HG03565 (cell line): ENCODE measurements around the gene PCDHA5.
"Not testable (repeated sequence)": the region's sequence is repeated elsewhere in the genome, so short reads cannot be mapped to it uniquely, and the experiment has no call there.

Experiments used
- ATAC-seq: cut with Tn5 transposase; IDR thresholded peaks from one replicate; pipeline ENCODE4 v1.9.1; 2021; ENCODE audit warnings: mild to moderate bottlenecking, moderate library complexity; ENCODE audit not compliant: unreplicated experiment

The PCDHA5 gene

DNA sequence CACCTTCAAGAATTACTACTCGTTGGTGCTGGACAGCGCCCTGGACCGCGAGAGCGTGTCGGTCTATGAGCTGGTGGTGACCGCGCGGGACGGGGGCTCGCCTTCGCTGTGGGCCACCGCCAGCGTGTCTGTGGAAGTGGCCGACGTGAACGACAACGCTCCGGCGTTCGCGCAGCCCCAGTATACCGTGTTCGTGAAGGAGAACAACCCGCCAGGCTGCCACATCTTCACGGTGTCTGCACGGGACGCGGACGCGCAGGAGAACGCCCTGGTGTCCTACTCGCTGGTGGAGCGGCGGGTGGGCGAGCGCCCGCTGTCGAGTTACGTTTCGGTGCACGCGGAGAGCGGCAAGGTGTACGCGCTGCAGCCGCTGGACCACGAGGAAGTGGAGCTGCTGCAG is 1.6 kb downstream of the PCDHA5 start:
- ATAC-seq: not testable (repeated sequence)

DNA sequence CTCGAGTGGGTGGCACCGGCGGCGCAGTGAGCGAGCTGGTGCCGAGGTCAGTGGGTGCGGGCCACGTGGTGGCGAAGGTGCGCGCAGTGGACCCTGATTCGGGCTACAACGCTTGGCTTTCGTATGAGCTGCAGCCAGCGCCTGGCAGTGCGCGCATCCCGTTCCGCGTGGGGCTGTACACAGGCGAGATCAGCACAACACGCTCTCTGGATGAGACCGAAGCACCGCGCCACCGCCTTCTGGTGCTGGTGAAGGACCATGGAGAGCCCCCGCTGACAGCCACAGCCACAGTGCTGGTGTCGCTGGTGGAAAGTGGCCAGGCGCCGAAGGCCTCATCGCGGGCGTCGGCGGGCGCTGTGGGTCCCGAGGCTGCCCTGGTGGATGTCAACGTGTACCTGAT is 2.1 kb downstream of the PCDHA5 start:
- ATAC-seq: no peak

DNA sequence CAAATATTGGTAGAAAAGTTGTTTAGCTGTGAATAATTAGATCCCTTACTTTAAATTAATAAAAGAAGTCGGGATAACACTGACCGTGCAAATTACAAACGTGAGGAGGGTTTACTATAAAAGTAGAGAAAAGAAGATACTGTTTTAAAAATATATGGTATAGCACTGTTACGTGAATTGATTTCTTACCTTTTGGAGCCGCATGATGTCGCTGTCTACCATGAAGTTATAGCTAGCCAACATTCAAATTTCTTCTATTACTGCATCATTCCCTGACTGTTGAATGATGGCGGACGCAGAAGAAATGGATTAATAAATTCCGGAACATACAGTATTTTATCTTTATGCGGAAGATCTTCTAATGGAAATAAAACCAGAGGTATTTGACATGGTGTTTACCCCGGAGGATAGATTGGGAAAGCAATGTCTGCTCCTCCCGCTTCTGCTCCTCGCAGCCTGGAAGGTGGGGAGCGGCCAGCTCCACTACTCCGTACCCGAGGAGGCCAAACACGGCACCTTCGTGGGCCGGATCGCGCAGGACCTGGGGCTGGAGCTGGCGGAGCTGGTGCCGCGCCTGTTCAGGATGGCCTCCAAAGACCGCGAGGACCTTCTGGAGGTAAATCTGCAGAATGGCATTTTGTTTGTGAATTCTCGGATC is 6.4 kb downstream of the PCDHA5 start, which contains the start of gene PCDHA6:
Gene PCDHA6 (plus strand): TSS at position 257 of the 658 bp plus-strand sequence. CDS start 132 bp downstream, at position 389.
- ATAC-seq: no peak

DNA sequence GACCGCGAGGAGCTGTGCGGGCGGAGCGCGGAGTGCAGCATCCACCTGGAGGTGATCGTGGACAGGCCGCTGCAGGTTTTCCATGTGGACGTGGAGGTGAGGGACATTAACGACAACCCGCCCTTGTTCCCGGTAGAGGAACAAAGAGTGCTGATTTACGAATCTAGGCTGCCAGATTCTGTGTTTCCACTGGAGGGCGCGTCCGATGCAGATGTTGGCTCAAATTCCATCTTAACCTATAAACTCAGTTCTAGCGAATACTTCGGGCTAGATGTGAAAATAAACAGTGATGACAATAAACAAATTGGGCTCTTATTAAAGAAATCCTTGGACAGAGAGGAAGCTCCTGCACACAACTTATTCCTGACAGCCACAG is 6.9 kb downstream of the PCDHA5 start:
- ATAC-seq: no peak

DNA sequence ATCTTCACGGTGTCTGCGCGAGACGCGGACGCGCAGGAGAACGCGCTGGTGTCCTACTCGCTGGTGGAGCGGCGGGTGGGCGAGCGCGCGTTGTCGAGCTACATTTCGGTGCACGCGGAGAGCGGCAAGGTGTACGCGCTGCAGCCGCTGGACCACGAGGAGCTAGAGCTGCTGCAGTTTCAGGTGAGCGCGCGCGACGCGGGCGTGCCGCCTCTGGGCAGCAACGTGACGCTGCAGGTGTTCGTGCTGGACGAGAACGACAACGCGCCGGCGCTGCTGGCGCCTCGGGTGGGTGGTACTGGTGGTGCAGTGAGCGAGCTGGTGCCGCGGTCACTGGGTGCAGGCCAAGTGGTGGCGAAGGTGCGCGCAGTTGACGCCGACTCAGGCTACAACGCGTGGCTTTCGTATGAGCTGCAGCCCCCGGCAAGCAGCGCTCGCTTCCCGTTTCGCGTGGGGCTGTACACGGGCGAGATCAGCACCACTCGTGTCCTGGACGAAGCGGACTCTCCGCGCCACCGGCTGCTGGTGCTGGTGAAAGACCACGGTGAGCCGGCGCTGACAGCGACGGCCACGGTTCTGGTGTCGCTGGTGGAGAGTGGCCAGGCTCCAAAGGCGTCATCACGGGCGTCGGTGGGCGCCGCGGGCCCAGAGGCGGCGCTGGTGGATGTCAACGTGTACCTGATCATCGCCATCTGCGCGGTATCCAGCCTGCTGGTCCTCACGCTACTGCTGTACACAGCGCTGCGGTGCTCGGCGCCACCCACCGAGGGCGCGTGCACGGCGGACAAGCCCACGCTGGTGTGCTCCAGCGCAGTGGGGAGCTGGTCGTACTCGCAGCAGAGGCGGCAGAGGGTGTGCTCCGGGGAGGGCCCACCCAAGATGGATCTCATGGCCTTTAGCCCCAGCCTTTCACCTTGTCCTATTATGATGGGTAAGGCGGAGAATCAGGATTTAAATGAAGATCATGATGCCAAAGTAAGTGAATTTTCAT is 8.4 kb downstream of the PCDHA5 start:
- not testable (repeated sequence) for ATAC-seq

DNA sequence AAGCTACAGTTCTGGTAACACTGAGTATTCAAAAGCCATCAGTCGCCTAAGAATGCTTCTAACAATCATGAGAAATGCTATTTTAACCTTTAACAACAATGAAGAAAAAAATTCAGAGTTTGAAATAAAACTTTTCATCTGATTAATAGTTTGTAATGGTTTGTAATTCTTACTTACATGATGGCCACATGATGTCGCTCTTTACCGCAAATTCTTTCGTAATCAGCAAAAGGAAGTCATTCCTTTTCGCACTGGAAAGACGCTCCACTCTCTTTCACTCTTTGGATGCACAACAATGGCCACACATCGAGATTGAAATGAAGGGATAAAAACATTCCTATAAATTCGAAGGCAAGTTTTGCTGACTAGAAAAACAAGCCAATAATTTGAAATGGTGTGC is 12.6 kb downstream of the PCDHA5 start, which contains the start of gene PCDHA7:
Gene PCDHA7 (plus strand): TSS at position 277 of the 400 bp plus-strand sequence. CDS start 115 bp downstream, at position 392.
- no peak for ATAC-seq

DNA sequence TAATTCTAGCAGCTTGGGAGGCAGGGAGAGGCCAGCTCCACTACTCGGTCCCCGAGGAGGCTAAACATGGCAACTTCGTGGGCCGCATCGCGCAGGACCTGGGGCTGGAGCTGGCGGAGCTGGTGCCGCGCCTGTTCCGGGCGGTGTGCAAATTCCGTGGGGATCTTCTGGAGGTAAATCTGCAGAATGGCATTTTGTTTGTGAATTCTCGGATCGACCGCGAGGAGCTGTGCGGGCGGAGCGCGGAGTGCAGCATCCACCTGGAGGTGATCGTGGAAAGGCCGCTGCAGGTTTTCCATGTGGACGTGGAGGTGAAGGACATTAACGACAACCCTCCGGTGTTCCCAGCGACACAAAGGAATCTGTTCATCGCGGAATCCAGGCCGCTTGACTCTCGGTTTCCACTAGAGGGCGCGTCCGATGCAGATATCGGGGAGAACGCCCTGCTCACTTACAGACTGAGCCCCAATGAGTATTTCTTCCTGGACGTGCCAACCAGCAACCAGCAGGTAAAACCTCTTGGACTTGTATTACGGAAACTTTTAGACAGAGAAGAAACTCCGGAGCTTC is 13.1 kb downstream of the PCDHA5 start:
- not testable (repeated sequence) for ATAC-seq

DNA sequence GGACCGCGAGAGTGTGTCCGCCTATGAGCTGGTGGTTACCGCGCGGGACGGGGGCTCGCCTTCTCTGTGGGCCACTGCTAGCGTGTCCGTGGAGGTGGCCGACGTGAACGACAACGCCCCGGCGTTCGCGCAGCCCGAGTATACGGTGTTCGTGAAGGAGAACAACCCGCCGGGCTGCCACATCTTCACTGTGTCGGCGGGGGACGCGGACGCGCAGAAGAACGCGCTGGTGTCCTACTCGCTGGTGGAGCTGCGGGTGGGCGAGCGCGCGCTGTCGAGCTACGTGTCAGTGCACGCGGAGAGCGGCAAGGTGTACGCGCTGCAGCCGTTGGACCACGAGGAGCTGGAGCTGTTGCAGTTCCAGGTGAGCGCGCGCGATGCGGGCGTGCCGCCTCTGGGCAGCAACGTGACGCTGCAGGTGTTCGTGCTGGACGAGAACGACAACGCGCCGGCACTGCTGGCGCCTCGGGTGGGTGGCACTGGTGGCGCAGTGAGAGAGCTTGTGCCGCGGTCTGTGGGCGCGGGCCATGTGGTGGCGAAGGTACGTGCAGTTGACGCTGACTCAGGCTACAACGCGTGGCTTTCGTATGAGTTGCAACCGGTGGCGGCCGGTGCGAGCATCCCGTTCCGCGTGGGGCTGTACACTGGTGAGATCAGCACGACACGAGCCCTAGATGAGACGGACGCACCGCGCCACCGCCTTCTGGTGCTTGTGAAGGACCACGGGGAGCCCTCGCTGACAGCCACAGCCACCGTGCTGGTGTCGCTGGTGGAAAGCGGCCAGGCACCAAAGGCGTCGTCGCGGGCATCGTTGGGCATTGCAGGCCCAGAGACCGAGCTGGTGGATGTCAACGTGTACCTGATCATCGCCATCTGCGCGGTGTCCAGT is 14.5 kb downstream of the PCDHA5 start:
- no peak for ATAC-seq

DNA sequence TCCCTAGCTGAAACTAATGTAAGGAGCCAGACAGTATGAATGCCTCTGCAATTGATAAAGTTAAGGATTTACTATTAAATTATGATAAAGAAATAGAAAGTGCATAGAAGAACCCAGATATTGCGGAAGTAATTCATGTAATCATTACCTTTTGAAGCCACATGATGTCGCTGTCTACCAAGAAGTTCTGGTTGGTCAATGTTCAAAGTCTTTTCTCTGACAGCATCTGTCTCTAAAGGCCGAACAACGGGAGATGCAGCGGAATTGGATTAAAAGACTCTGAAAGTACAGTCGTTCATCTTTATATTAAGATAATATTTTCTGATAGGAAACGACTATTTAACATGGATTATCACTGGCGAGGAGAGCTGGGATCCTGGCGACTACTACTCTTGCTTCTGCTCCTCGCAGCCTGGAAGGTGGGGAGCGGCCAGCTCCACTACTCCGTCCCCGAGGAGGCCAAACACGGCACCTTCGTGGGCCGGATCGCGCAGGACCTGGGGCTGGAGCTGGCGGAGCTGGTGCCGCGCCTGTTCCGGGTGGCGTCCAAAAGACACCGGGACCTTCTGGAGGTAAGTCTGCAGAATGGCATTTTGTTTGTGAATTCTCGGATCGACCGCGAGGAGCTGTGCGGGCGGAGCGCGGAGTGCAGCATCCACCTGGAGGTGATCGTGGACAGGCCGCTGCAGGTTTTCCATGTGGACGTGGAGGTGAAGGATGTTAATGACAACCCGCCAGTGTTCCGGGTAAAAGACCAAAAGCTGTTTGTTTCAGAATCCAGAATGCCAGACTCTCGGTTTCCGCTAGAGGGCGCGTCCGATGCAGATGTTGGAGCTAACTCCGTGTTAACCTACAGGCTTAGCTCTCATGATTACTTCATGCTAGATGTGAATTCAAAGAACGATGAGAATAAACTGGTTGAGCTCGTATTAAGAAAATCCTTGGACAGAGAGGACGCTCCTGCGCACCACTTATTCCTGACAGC is 19.9 kb downstream of the PCDHA5 start, which contains the start of gene PCDHA8:
Gene PCDHA8 (plus strand): TSS at position 210 of the 985 bp plus-strand sequence. CDS start 135 bp downstream, at position 345.
- ATAC-seq: no peak

DNA sequence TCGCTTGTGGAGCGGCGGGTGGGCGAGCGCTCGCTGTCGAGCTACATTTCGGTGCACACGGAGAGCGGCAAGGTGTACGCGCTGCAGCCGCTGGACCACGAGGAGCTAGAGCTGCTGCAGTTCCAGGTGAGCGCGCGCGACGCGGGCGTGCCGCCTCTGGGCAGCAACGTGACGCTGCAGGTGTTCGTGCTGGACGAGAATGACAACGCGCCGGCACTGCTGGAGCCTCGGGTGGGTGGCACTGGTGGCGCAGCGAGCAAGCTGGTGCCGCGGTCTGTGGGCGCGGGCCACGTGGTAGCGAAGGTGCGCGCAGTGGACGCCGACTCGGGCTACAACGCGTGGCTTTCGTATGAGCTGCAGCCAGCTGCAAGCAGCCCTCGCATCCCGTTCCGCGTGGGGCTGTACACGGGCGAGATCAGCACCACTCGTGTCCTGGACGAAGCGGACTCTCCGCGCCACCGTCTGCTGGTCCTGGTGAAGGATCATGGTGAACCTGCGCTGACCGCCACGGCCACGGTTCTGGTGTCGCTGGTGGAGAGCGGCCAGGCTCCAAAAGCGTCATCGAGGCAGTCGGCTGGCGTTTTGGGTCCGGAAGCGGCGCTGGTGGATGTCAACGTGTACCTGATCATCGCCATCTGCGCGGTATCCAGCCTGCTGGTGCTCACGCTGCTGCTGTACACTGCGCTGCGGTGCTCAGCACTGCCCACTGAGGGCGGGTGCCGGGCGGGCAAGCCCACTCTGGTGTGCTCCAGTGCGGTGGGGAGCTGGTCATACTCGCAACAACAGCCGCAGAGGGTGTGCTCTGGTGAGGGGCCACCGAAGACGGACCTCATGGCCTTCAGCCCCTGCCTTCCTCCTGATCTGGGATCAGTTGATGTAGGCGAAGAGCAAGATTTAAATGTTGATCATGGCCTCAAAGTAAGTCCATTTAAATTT is 21.7 kb downstream of the PCDHA5 start:
- no peak for ATAC-seq

DNA sequence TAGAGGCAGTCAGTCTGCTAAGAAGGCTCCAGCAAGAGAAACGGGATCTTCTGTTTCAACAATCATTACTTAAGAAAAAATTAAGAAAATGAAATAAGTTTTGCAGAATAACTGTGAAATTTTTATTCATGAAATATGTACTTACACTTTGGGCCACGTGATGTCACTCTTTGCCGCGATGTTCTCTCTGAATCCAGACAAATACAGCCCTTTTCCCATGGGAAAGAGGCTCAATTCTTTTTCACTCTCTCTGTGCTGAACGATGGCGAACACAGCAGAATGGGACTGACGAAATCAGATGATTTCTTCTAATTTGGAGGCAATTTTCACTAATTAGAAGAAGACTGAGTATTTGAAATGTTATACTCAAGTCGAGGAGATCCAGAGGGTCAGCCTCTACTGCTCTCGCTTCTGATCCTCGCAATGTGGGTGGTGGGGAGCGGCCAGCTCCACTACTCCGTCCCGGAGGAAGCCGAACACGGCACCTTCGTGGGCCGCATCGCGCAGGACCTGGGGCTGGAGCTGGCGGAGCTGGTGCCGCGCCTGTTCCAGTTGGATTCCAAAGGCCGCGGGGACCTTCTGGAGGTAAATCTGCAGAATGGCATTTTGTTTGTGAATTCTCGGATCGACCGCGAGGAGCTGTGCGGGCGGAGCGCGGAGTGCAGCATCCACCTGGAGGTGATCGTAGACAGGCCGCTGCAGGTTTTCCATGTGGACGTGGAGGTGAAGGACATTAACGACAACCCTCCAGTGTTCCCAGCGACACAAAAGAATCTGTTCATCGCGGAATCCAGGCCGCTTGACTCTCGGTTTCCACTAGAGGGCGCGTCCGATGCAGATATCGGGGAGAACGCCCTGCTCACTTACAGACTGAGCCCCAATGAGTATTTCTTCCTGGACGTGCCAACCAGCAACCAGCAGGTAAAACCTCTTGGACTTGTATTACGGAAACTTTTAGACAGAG is 27.0 kb downstream of the PCDHA5 start, which contains the start of gene PCDHA9:
Gene PCDHA9 (plus strand): TSS at position 244 of the 964 bp plus-strand sequence. CDS start 114 bp downstream, at position 358.
- not testable (repeated sequence) for ATAC-seq

DNA sequence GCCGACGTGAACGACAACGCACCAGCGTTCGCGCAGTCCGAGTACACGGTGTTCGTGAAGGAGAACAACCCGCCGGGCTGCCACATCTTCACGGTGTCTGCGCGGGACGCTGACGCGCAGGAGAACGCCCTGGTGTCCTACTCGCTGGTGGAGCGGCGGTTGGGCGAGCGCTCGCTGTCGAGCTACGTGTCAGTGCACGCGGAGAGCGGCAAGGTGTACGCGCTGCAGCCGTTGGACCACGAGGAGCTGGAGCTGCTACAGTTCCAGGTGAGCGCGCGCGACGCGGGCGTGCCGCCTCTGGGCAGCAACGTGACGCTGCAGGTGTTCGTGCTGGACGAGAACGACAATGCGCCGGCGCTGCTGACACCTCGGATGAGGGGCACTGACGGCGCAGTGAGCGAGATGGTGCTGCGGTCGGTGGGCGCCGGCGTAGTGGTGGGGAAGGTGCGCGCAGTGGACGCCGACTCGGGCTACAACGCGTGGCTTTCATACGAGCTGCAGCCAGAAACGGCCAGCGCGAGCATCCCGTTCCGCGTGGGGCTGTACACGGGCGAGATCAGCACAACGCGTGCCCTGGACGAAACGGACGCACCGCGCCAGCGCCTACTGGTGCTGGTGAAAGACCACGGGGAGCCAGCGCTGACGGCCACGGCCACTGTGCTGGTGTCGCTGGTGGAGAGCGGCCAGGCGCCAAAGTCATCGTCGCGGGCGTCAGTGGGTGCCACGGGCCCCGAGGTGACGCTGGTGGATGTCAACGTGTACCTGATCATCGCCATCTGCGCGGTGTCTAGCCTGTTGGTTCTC is 28.6 kb downstream of the PCDHA5 start:
- ATAC-seq: not testable (repeated sequence)

DNA sequence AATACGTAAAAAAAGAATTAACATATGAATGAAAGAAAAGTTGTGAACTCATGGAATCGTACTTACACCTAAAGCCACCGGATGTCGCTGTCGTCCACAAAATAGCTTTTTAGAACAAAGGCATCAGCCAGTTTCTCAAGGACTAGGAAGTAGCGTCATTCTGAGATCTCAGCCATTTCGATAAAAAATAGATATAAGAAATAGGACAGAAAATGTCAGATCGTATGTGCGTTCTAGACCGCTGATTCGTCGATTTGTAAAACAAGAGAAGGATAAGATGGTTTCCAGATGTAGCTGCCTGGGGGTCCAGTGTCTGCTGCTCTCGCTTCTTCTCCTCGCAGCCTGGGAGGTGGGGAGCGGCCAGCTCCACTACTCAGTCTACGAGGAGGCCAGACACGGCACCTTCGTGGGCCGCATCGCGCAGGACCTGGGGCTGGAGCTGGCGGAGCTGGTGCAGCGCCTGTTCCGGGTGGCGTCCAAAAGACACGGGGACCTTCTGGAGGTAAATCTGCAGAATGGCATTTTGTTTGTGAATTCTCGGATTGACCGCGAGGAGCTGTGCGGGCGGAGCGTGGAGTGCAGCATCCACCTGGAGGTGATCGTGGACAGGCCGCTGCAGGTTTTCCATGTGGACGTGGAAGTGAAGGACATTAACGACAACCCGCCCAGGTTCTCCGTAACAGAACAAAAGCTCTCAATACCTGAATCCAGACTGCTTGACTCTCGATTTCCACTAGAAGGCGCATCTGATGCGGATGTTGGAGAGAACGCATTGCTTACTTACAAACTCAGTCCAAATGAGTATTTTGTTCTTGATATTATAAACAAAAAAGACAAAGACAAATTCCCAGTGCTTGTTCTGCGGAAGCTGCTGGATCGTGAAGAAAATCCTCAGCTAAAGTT is 34.6 kb downstream of the PCDHA5 start, which contains the start of gene PCDHA10:
Gene PCDHA10 (plus strand): TSS at position 126 of the 903 bp plus-strand sequence. CDS start 152 bp downstream, at position 278.
- no peak for ATAC-seq

DNA sequence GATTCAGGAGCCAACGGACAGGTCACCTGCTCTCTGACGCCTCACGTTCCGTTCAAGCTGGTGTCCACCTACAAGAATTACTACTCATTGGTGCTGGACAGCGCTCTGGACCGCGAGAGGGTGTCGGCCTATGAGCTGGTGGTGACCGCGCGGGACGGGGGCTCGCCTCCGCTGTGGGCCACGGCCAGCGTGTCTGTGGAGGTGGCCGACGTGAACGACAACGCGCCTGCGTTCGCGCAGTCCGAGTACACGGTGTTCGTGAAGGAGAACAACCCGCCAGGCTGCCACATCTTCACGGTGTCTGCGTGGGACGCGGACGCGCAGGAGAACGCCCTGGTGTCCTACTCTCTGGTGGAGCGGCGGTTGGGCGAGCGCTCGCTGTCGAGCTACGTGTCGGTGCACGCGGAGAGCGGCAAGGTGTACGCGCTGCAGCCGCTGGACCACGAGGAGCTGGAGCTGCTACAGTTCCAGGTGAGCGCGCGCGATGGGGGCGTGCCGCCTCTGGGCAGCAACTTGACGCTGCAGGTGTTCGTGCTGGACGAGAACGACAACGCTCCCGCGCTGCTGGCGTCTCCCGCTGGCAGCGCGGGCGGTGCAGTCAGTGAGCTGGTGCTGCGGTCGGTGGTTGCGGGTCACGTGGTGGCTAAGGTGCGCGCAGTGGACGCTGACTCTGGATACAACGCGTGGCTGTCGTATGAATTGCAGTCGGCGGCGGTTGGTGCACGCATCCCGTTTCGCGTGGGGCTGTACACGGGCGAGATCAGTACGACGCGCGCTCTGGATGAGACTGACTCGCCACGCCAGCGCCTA is 36.0 kb downstream of the PCDHA5 start:
- no peak for ATAC-seq
